Activated CD8-positive, alpha-beta memory T cell treated with anti-CD3 and anti-CD28 coated beads for 24 hours (primary cell): ENCODE data around the gene SECISBP2.
"Not testable (repeated sequence)": the region's sequence is repeated elsewhere in the genome, so short reads cannot be mapped to it uniquely, and the experiment has no call there.

Experiments
- DNase-seq: peaks from one replicate; pipeline ENCODE4 v3.0.0-alpha.2; 2020

Gene SECISBP2

GRCh38 chr9:89309608-89310474 lies 8.5 kb upstream of the SECISBP2 start:
- peak; percentile 62 for DNase-seq

DNA sequence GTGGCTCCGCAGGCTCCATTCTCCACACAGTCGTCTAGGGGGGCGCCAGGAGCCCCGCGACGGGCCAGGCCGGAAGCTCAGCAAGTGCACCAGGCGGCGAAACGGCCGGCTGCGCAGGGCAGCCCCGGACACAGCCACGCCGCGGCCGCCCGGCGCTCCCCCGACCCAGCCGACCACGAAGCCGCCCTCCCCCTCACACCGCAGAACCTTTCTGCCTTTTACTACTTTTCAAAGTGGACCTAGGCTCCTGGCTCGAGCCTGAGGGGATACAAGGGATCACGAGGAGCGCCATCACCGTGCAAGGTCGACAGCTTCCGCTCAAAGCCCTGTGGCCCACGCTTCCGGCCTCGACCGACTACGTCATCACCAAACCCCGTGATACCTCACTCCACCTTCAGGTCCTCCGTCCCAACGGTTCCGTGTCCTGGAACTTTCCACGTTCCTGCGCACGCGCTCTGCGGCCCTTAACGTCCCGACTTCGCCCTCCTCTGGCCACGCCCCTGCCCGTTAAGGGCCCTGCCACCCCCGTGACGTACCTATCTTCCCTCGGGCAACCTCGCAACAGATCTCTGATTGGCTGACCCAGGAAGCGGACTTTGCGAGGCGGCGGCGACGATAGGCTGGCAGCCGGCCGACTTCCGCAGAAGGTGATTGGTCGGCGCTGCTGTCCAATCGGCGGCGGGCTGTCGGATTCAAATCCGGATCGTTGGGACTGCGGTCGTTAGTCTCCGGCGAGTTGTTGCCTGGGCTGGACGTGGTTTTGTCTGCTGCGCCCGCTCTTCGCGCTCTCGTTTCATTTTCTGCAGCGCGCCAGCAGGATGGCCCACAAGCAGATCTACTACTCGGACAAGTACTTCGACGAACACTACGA lies 7.6 kb upstream of the SECISBP2 start, which contains the start of gene CKS2:
Gene CKS2 (plus strand): TSS at position 721 of the 871 bp plus-strand sequence. CDS start 98 bp downstream, at position 819.
- peak; percentile 99 for DNase-seq

- DNase-seq: no peak
Observed at GRCh38 chr9:89311346-89312221, 6.7 kb upstream of the SECISBP2 start.

DNA sequence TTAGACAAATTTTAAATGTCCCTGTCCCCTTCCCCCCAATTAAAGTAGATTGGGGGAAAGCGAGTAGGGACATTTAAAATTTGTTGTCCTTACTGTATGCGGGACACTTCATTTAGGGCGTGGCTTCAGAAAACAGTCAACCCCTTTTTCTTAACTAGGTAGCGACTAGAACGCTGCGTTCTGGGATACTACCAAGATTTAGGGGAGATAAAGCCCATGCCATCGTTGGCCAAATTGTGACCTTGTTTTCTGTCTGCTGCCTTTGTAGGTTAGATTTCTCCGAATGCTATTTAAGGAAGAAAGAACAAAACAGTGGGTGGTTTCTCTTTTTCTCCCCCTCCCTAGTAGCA lies 6.1 kb upstream of the SECISBP2 start:
- DNase-seq: no peak

GRCh38 chr9:89313842-89314241 lies 4.5 kb upstream of the SECISBP2 start:
- no peak for DNase-seq

- DNase-seq: no peak
Observed at GRCh38 chr9:89314955-89315354, 3.3 kb upstream of the SECISBP2 start.

GRCh38 chr9:89315482-89315881 lies 2.8 kb upstream of the SECISBP2 start:
- DNase-seq: no peak

GRCh38 chr9:89317282-89317681 lies 1.0 kb upstream of the SECISBP2 start:
- DNase-seq: no peak

DNA sequence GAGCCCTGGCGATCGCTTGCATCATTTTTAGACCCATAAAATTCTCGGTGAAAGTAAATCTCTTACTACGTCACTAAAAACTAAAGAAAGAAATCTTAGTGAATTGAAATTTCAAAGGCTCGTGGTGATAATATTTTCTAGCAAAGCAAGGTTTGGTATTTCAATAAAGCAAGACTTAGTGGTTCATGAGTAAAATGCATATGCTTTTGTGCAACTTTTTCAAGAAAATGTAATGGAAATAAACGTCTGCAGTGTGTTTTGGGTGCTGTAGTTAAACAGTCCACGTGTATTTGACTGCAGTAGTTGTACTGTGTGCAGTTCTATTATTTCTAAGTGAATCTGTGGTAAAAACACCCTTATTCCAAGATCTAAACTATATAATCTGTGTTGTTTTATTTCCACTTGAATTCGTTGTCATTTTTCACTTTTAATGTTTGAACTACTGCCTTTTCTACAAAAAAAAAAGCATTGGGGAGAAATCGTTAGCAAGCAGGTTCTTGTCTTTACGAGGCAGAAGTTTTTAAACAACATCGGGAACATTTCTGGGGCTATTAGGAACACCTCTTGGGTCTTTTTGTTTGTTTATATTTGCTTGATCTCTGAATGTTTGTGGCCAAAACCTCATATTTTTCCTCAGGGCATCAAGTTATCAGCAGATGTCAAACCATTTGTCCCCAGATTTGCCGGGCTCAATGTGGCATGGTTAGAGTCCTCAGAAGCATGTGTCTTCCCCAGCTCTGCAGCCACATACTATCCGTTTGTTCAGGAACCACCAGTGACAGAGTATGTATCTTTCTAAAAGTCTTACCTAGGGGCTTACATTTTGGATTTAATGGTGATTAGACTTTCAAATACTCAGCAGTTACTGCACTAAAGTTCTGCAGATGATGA lies 960 bp downstream of the SECISBP2 start:
- DNase-seq: no peak

- no peak for DNase-seq
Observed at GRCh38 chr9:89323390-89323789, 5.1 kb downstream of the SECISBP2 start.

DNA sequence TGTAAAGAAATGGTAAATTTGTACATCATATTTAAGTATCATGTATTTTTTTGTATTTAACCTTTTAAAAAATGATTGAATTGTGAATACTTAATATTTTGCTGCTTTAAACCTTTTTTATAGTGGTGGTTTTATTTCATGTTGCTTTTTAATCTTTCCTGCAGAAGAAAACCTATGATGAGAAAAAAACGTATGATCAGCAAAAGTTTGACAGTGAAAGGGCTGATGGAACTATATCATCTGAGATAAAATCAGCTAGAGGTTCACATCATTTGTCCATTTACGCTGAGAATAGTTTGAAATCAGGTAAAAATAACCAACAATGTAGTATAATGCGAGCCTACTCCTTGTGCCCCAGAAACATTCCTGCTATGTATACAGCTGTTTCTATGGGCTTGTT lies 7.4 kb downstream of the SECISBP2 start:
- no peak for DNase-seq

- no peak for DNase-seq
Observed at GRCh38 chr9:89328064-89328463, 9.8 kb downstream of the SECISBP2 start.

GRCh38 chr9:89329917-89330316 lies 11.6 kb downstream of the SECISBP2 start:
- DNase-seq: no peak

- no peak for DNase-seq
Observed at GRCh38 chr9:89330513-89330912, 12.2 kb downstream of the SECISBP2 start.

DNA sequence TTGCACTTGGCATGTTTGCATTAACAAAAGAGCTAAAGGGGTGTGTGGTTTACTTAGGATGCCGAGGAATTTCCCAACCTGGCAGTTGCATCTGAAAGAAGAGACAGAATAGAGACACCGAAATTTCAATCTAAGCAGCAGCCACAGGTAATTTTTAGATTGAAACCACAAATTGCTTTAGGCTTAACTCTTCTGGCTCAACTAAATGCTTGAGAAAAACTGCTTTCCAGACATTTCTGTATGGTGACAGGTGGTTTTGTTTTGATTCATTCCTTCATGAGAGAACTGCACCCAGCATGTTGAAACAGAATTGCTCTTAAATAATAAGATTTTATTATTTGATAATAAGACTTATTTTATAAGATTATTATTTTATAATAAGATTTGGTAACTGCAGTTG lies 21.5 kb downstream of the SECISBP2 start:
- no peak for DNase-seq

- DNase-seq: no peak
Observed at GRCh38 chr9:89340332-89340731, 22.0 kb downstream of the SECISBP2 start.

- no peak for DNase-seq
Observed at GRCh38 chr9:89342213-89342612, 23.9 kb downstream of the SECISBP2 start.

GRCh38 chr9:89342948-89343347 lies 24.6 kb downstream of the SECISBP2 start:
- no peak for DNase-seq

DNA sequence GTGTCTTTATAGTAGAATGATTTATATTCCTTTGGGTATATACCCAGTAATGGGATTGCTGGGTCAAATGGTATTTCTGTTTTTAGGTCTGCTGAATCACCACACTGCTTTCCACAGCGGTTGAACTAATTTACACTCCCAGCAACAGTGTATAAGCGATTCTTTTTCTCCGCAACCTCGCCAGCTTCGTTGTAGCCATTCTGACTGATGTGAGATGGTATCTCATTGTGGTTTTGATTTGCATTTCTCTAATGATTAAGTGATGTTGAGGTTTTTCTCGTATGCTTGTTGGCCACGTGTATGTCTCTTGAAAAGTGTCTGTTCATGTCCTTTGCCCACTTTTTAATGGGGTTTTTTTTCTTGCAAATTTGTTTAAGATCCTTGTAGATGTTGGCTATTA lies 25.5 kb downstream of the SECISBP2 start:
- not testable (repeated sequence) for DNase-seq

DNA sequence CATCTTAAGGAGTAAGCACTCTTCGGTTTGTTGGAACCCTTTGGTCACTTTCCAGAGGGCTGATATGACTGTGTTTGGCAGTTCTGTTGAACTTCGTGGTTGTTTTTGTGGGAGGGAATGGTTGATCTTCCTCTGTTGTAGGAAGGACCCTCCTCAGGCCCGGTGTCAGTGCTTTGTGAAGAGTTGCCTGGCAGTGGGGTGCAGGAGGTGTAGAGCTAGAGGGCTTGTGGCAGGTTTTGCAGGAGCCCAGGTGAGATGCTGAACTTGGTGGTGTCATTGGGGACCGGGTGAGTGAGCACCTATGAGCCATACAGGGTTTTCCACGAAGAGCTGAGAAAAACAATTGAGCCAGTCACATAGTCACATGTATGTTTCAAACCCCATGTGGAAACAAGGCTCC lies 27.2 kb downstream of the SECISBP2 start:
- DNase-seq: no peak

GRCh38 chr9:89346696-89347095 lies 28.4 kb downstream of the SECISBP2 start:
- DNase-seq: no peak

GRCh38 chr9:89347651-89348050 lies 29.4 kb downstream of the SECISBP2 start:
- DNase-seq: no peak
